Adrenal gland (tissue), 5 donors: Measurements from ENCODE around the gene CES4A.

Source experiments
- POLR2A ChIP-seq, 2 donors: fragments of 450-650 bp; IDR thresholded peaks; one replicate each; pipeline ENCODE4 v1.6.1; 2017; ENCODE audit warnings: antibody characterized with exemption in 2 of 2, mild to moderate bottlenecking in 2 of 2, moderate library complexity in 1 of 2
- TF ChIP-seq, protein P1 (sequence below), 6 experiments: fragments of 450-650 bp in 4 of 6; fragments of 200-600 bp in 2 of 6; sonication (generic) in 1 of 6; IDR thresholded peaks; 1 replicate in 5 of 6; 2 replicates in 1 of 6; pipeline versions ENCODE4 v1.5.1 to v1.8.0; 2016 to 2021; ENCODE audit warnings: antibody characterized with exemption in 6 of 6, mild to moderate bottlenecking in 2 of 6, moderate library complexity in 1 of 6
- donor health status: DM: no; HTN: no; CAD: no.

DNA sequence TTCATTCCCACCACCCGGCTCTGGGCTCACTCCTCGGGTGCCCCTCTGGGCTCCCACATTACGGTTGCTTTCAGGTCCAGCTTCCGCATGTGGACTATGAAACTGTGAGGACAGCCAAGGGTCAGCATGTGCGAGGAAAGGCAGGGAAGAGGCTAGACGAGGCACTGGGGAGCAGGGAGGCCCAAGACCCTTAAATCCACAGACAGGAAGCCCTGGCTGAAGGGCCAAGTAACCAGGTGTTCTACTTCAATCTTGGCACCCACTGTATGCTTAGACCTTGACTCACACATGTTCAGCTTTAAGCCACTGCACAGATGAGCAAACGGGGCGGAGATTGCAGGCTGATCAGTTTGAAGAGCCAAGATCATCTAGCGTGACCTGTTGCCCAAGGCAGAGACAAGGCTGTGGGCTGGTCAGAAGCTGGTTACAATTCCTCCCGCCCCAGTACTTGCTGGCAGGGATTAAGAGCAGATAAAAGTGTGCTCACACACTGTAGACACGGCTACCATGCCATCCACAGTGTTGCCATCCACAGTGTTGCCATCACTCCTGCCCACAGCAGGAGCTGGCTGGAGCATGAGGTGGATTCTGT, at the start of gene CES4A:
- TF ChIP-seq POLR2A (IDR thresholded peaks at IDR 0.05) = no peak
- TF ChIP-seq, protein P1, sequence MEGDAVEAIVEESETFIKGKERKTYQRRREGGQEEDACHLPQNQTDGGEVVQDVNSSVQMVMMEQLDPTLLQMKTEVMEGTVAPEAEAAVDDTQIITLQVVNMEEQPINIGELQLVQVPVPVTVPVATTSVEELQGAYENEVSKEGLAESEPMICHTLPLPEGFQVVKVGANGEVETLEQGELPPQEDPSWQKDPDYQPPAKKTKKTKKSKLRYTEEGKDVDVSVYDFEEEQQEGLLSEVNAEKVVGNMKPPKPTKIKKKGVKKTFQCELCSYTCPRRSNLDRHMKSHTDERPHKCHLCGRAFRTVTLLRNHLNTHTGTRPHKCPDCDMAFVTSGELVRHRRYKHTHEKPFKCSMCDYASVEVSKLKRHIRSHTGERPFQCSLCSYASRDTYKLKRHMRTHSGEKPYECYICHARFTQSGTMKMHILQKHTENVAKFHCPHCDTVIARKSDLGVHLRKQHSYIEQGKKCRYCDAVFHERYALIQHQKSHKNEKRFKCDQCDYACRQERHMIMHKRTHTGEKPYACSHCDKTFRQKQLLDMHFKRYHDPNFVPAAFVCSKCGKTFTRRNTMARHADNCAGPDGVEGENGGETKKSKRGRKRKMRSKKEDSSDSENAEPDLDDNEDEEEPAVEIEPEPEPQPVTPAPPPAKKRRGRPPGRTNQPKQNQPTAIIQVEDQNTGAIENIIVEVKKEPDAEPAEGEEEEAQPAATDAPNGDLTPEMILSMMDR (IDR thresholded peaks at IDR 0.05) = no peak
